ENCODE data around the gene KIF3B.
A peak's percentile ranks its signal among the peaks of the same experiment; 100 is the strongest.
"Not testable (repeated sequence)": the region's sequence is repeated elsewhere in the genome, so short reads cannot be mapped to it uniquely, and the experiment has no call there.

The KIF3B gene

GRCh38 chr20:32333181-32333987 lies 55.9 kb downstream of the KIF3B start:
- no peak overlapping the region for H3K27ac ChIP-seq (ENCODE audit: low read depth, low read length)
- no peak overlapping the region for H3K4me3 ChIP-seq (ENCODE audit: low read length)
- 93% methylated on average over 12 of the region's 12 CpGs for WGBS
- H3K9ac ChIP-seq (ENCODE audit: low read depth, low read length): no peak overlapping the region
- H3K4me1 ChIP-seq (ENCODE audit: insufficient read depth, low read length): no peaks in the 10 kb centered on the region
- no peaks in the 10 kb centered on the region for H3K27me3 ChIP-seq (ENCODE audit: insufficient read depth, low read length)
- H3K36me3 ChIP-seq (ENCODE audit: insufficient read depth, low read length): peaks cover 31% of the 10 kb centered on the region
- H3K9me3 ChIP-seq (ENCODE audit: insufficient read depth, low read depth, low read length): no peaks in the 10 kb centered on the region

DNA sequence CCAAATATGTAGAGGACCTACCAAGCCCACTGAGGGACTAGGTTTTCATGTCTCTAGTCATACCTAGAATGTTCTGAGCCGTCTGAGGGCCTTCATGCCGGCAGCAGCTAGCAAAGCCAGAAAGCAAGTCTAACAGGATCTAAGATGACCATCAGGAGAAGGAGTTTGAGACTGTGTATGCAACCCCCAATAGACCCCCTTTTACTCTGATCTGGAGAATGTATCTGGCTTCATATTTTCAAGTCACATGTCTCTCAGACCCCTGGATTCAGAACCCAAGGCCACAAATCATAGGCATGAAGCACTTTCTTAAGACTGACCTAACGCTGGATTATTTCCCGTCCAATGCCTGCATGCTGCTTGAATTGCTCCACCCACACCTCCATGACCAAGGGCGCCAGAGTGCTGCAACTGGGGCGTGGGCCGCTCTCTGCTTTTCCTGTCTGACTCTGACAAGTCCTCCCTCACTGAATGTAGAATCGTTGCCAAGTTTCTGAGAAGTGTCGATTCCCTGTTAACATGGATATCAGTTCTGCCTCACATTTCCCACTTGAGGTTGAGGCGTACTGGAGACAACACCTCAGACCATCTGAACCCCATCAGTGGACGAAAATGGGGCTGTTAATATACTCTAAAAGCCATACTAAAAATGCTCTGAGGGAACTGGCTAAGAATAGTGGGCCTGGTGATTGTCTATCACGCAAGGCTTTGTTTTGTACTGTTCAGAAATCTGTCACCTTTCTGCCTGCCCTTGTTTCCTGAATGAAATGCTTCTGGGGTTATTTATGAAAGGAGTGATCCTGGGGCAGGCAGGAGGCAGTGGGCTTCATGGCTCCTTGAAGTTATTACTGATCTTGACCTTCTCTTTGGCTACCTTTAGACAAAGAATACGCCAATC lies 56.8 kb downstream of the KIF3B start:
- Histone ChIP-seq H3K9ac (ENCODE audit: low read depth, low read length) (no peak overlapping the region), H3K4me1 (ENCODE audit: insufficient read depth, low read length) (no peaks in the 10 kb centered on the region), H3K27me3 (ENCODE audit: insufficient read depth, low read length) (no peaks in the 10 kb centered on the region), H3K27ac (ENCODE audit: low read depth, low read length) (no peak overlapping the region), H3K4me3 (ENCODE audit: low read length) (no peak overlapping the region), H3K36me3 (ENCODE audit: insufficient read depth, low read length) (peaks cover 31% of the 10 kb centered on the region), H3K9me3 (ENCODE audit: insufficient read depth, low read depth, low read length) (no peaks in the 10 kb centered on the region)
- WGBS: 92% methylated on average over 13 of the region's 13 CpGs

DNA sequence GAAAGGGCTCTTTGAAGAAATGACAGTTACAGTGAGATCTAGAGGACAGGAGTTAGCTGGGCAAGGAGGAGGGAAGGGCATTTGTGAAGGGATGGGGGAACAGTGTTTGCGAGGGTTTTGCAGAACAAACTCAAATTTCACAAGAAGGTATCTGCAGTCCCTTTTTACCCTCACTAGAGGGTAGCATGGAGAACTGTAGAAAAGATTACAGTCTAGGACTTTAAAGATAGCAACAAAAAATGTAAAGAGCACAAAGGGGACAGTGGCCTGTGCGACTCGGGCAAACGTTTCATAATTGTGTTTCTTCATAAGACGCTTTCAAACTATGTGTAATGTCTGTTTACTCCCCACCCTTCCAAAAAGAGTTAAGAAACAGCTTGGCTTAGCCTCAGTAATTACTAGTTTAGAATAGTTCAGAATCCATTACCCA lies 59.5 kb downstream of the KIF3B start:
- Histone ChIP-seq H3K9me3 (ENCODE audit: insufficient read depth, low read depth, low read length) (no peaks in the 10 kb centered on the region), H3K9ac (ENCODE audit: low read depth, low read length) (no peak overlapping the region), H3K36me3 (ENCODE audit: insufficient read depth, low read length) (peaks cover 8% of the 10 kb centered on the region), H3K4me1 (ENCODE audit: insufficient read depth, low read length) (no peaks in the 10 kb centered on the region), H3K27me3 (ENCODE audit: insufficient read depth, low read length) (no peaks in the 10 kb centered on the region), H3K4me3 (ENCODE audit: low read length) (no peak overlapping the region), H3K27ac (ENCODE audit: low read depth, low read length) (no peak overlapping the region)
- 76% methylated on average over 4 of the region's 5 CpGs for WGBS

DNA sequence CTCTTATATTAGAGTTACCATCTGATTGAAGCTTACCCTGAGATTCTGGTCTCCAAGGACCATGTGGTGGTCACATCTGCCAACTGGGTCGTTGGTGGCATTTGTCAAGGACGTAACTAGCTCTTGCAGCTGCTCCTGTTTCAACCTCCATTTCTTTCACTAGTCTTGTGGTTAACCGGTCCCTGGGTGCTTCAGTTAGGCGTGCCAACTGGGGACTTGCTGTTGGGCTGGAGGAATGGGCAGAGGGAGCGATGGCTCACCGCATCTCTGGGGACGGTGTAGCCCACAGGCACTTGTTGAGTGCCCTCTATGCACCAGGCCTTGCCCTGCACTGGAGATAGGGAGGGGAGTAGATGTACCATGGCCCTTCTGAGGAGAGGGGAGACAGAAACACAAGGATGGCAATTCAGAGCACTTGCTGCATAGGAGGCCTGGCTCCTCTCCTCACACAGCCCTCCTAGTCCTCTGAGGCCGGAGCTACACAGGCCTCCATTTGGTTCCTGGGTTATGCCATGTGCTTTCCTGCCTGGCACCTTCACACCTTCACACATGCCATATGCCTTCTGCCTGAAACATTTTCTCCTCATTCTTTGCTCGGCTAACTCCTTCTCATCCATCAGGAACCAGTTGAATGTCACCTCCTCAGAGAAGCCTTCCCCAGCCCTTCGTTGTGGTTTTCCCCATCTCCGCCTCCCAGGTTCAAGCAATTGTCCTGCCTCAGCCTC lies 60.6 kb downstream of the KIF3B start:
- 94% methylated on average over 11 of the region's 11 CpGs for WGBS
- Histone ChIP-seq H3K4me3 (ENCODE audit: low read length) (no peak overlapping the region), H3K9ac (ENCODE audit: low read depth, low read length) (no peak overlapping the region), H3K36me3 (ENCODE audit: insufficient read depth, low read length) (no peaks in the 10 kb centered on the region), H3K4me1 (ENCODE audit: insufficient read depth, low read length) (no peaks in the 10 kb centered on the region), H3K27me3 (ENCODE audit: insufficient read depth, low read length) (no peaks in the 10 kb centered on the region), H3K9me3 (ENCODE audit: insufficient read depth, low read depth, low read length) (no peaks in the 10 kb centered on the region), H3K27ac (ENCODE audit: low read depth, low read length) (no peak overlapping the region)

GRCh38 chr20:32338665-32339064 lies 61.2 kb downstream of the KIF3B start:
- H3K9me3 ChIP-seq (ENCODE audit: insufficient read depth, low read depth, low read length): no peaks in the 10 kb centered on the region
- no peak overlapping the region for H3K27ac ChIP-seq (ENCODE audit: low read depth, low read length)
- WGBS: 89% methylated on average over 7 of the region's 7 CpGs
- H3K36me3 ChIP-seq (ENCODE audit: insufficient read depth, low read length): no peaks in the 10 kb centered on the region
- H3K9ac ChIP-seq (ENCODE audit: low read depth, low read length): no peak overlapping the region
- H3K4me1 ChIP-seq (ENCODE audit: insufficient read depth, low read length): no peaks in the 10 kb centered on the region
- no peaks in the 10 kb centered on the region for H3K27me3 ChIP-seq (ENCODE audit: insufficient read depth, low read length)
- H3K4me3 ChIP-seq (ENCODE audit: low read length): no peak overlapping the region

- Histone ChIP-seq H3K27ac (ENCODE audit: low read depth, low read length) (no peak overlapping the region), H3K27me3 (ENCODE audit: insufficient read depth, low read length) (no peaks in the 10 kb centered on the region), H3K36me3 (ENCODE audit: insufficient read depth, low read length) (no peaks in the 10 kb centered on the region), H3K4me3 (ENCODE audit: low read length) (no peak overlapping the region), H3K4me1 (ENCODE audit: insufficient read depth, low read length) (no peaks in the 10 kb centered on the region), H3K9ac (ENCODE audit: low read depth, low read length) (no peak overlapping the region), H3K9me3 (ENCODE audit: insufficient read depth, low read depth, low read length) (no peaks in the 10 kb centered on the region)
- 65% methylated on average over 2 of the region's 2 CpGs for WGBS
Measured at GRCh38 chr20:32339116-32339515, 61.7 kb downstream of the KIF3B start.

- peaks cover 10% of the 10 kb centered on the region for H3K4me1 ChIP-seq (ENCODE audit: insufficient read depth, low read length)
- H3K27ac ChIP-seq (ENCODE audit: low read depth, low read length); H3K27me3 ChIP-seq (ENCODE audit: insufficient read depth, low read length); H3K9me3 ChIP-seq (ENCODE audit: insufficient read depth, low read depth, low read length); H3K36me3 ChIP-seq (ENCODE audit: insufficient read depth, low read length); H3K9ac ChIP-seq (ENCODE audit: low read depth, low read length); H3K4me3 ChIP-seq (ENCODE audit: low read length): not testable (repeated sequence)
- 95% methylated on average over 2 of the region's 2 CpGs for whole genome bisulfite sequencing
Measured at GRCh38 chr20:32341053-32341452, 63.6 kb downstream of the KIF3B start.

DNA sequence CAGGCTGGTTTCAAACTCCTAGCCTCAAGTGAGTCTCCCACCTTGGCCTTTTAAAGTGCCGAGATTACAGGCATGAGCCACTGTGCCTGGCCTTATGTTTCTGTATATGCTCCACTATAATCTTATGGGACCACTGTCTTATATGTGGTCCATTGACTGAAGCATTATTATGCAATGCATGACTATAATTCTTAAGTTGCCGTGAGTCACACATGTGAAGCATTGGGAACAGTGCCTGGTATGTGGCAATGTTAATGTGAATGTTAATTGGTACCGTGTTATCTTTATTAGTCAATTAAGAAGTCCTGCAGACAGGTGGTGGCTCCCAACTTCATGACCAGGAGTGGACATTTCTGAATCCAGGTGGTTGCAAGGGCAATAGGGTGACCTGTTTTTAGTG lies 66.0 kb downstream of the KIF3B start:
- WGBS: 89% methylated on average over 3 of the region's 3 CpGs

DNA sequence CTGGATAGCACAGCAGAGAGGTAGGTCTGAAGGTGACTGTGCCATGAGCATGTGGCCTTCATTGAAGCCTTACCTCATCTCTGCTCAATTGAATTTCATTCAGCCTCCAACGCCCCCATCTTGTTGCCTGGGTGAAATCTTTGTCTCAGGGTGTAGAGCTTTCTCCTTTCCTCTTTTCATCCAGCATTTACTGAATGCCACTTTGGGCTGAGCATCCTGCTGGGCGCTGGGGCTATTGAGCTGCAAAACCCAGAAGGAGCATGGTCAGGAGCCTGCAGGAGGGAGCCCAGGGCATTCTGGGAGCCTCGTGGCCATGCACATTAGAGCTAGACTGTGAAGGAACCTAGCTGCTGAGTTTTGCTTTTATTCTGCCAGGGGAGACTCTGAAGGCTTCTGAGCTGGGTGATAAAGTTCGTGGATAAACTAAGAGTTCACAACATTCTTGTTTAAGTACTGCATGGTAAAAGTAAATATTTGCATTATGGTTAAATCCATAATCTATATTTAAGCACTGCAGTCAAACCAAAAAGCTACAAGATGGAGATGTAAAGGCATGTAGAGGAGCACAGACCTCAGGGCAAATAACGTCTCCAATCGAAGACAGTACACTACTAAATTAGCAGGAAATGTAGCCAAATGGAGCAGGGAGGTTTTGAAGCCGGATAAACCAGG lies 67.5 kb downstream of the KIF3B start:
- no peak overlapping the region for H3K9ac ChIP-seq (ENCODE audit: low read depth, low read length)
- no peaks in the 10 kb centered on the region for H3K9me3 ChIP-seq (ENCODE audit: insufficient read depth, low read depth, low read length)
- H3K4me1 ChIP-seq (ENCODE audit: insufficient read depth, low read length): peaks cover 10% of the 10 kb centered on the region
- WGBS: 55% methylated on average over 7 of the region's 7 CpGs
- H3K27me3 ChIP-seq (ENCODE audit: insufficient read depth, low read length): no peaks in the 10 kb centered on the region
- H3K36me3 ChIP-seq (ENCODE audit: insufficient read depth, low read length): no peaks in the 10 kb centered on the region
- peak overlapping the region; percentile 34; the same call in 1 of the 2 replicates for H3K27ac ChIP-seq (ENCODE audit: low read depth, low read length)
- H3K4me3 ChIP-seq (ENCODE audit: low read length): no peak overlapping the region

More for the DNA sequence above, 66.0 kb downstream of the KIF3B start:
- Histone ChIP-seq H3K27ac (ENCODE audit: low read depth, low read length) (no peak overlapping the region), H3K4me1 (ENCODE audit: insufficient read depth, low read length) (peaks cover 10% of the 10 kb centered on the region), H3K36me3 (ENCODE audit: insufficient read depth, low read length) (no peaks in the 10 kb centered on the region), H3K27me3 (ENCODE audit: insufficient read depth, low read length) (no peaks in the 10 kb centered on the region), H3K9ac (ENCODE audit: low read depth, low read length) (no peak overlapping the region), H3K4me3 (ENCODE audit: low read length) (no peak overlapping the region), H3K9me3 (ENCODE audit: insufficient read depth, low read depth, low read length) (no peaks in the 10 kb centered on the region)

GRCh38 chr20:32348207-32348606 lies 70.8 kb downstream of the KIF3B start:
- Histone ChIP-seq H3K36me3 (ENCODE audit: insufficient read depth, low read length) (no peaks in the 10 kb centered on the region), H3K4me1 (ENCODE audit: insufficient read depth, low read length) (peaks cover 10% of the 10 kb centered on the region), H3K27ac (ENCODE audit: low read depth, low read length) (no peak overlapping the region), H3K27me3 (ENCODE audit: insufficient read depth, low read length) (no peaks in the 10 kb centered on the region), H3K9me3 (ENCODE audit: insufficient read depth, low read depth, low read length) (no peaks in the 10 kb centered on the region), H3K9ac (ENCODE audit: low read depth, low read length) (no peak overlapping the region), H3K4me3 (ENCODE audit: low read length) (no peak overlapping the region)
- WGBS: 90% methylated on average over 3 of the region's 3 CpGs

All from HUES64 (cell line).